WI38 (cell line): ENCODE data around the gene AMZ1.

Source experiments
- H3K4me3 ChIP-seq: 2 replicates; pipeline ENCODE4 v1.5.1; 2011; ENCODE audit warnings: low read depth, mild to moderate bottlenecking, control low read depth, low read length
- TF ChIP-seq, protein P1 (sequence below): IDR thresholded peaks from 2 replicates; pipeline ENCODE4 v1.5.1; 2012; ENCODE audit warnings: low read depth, mild to moderate bottlenecking, control low read depth, low read length

AMZ1 gene, protein sequence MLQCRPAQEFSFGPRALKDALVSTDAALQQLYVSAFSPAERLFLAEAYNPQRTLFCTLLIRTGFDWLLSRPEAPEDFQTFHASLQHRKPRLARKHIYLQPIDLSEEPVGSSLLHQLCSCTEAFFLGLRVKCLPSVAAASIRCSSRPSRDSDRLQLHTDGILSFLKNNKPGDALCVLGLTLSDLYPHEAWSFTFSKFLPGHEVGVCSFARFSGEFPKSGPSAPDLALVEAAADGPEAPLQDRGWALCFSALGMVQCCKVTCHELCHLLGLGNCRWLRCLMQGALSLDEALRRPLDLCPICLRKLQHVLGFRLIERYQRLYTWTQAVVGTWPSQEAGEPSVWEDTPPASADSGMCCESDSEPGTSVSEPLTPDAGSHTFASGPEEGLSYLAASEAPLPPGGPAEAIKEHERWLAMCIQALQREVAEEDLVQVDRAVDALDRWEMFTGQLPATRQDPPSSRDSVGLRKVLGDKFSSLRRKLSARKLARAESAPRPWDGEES

GRCh38 chr7:2687881-2688318, at the start of gene AMZ1:
TSS of gene AMZ1 (plus strand) at chr7:2688202. CDS start at chr7:2700452, 12,250 bp downstream.
- TF ChIP-seq, protein P1, sequence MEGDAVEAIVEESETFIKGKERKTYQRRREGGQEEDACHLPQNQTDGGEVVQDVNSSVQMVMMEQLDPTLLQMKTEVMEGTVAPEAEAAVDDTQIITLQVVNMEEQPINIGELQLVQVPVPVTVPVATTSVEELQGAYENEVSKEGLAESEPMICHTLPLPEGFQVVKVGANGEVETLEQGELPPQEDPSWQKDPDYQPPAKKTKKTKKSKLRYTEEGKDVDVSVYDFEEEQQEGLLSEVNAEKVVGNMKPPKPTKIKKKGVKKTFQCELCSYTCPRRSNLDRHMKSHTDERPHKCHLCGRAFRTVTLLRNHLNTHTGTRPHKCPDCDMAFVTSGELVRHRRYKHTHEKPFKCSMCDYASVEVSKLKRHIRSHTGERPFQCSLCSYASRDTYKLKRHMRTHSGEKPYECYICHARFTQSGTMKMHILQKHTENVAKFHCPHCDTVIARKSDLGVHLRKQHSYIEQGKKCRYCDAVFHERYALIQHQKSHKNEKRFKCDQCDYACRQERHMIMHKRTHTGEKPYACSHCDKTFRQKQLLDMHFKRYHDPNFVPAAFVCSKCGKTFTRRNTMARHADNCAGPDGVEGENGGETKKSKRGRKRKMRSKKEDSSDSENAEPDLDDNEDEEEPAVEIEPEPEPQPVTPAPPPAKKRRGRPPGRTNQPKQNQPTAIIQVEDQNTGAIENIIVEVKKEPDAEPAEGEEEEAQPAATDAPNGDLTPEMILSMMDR, result no peak
- peak within 1 kb of the TSS; percentile 50 for H3K4me3 ChIP-seq

GRCh38 chr7:2638224-2638991, 49.6 kb upstream of the AMZ1 start:
- TF ChIP-seq, protein P1, result no peak
- H3K4me3 ChIP-seq, result no peak overlapping the region

- H3K4me3 ChIP-seq, result no peak overlapping the region
- TF ChIP-seq, protein P1, result no peak
Observed at GRCh38 chr7:2639181-2639681, 48.8 kb upstream of the AMZ1 start.

DNA sequence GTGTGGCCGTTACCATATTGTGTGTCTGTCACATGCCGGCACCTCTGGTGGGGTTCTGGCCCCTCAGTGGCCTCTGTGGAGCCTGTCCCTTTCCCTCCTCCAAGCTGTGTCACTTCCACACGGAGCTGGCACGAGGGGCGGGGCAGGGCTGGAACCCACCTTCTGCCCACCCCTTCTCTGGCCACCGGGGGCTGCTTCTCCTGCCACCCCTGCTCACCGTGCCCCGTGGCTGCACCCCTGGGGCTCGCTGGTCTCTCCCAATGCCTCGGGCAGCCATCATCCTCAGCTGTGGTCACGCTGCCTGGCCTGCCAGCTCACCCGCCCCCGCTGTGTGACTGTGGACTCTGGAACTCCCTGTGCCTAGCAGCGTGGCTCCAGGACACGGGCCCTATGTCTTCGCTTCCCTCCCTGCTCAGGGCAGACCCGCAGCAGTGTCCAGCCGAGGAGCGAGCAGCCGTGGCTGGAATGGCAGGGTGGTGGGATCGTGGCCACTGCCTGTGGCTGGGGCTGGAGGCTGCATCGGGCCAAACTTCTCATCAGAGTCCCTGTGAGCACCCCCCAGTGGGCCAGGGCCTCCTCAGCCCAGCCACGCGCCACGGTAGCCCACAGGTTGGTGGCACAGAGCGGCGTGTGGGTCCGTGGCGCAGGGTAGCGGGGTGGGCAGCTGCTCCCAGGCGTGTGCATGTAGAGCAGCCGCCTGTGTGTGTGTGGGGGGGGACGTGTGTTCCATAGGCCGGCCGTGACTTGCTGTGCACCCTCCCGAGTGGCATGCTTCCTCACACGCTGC, 48.1 kb upstream of the AMZ1 start:
- TF ChIP-seq, protein P1, result no peak
- H3K4me3 ChIP-seq, result no peak overlapping the region

DNA sequence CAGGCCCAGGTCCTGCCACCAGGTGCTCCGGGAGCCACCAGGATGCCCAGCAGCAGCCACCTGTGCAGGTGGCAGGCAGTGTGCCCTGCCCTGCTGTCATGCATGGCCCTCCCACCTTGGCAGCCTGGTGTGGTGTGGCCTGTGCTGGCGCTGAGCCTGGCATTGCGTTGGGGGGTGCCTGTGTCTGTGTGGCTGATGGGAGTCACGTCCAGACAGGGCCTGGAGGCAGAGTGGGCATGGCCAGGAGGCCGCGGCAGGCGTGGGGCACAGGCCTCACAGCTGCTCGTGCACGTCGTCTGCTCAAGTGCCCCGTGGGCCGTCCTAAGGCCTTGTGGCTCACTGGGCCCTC, 47.5 kb upstream of the AMZ1 start:
- no peak overlapping the region for H3K4me3 ChIP-seq
- TF ChIP-seq, protein P1, result no peak

GRCh38 chr7:2640846-2641316, 47.1 kb upstream of the AMZ1 start:
- TF ChIP-seq, protein P1, result no peak
- 0 out of 2 replicates have a peak overlapping the region, but pooled peaks have one; percentile 10 for H3K4me3 ChIP-seq
